Measurements from ENCODE around the gene ZNF622. TPM values are rescaled to one million over a fixed set of nuclear protein-coding genes. Genes with fewer than 3 reads are reported as not detected.

Gene ZNF622
- 17.9 and 22.3 TPM in 2 replicates for total RNA-seq (2013; cell fraction: nucleolus; rRNA removed)
- total RNA-seq (2014; rRNA removed) (37.9 and 39.7 TPM in 2 replicates), total RNA-seq (2014; rRNA removed; fragmentation: Illumina TruSeq; extraction: Trizol) (30.3 and 31.8 TPM in 2 replicates), total RNA-seq (2021) (39.2 and 40.0 TPM in 2 replicates), polyA plus RNA-seq (2011; rRNA removed) (21.7 and 24.1 TPM in 2 replicates), polyA plus RNA-seq (2014; fragmentation: Illumina TruSeq; extraction: Trizol) (19.6 and 22.2 TPM in 2 replicates), polyA plus RNA-seq (2014; fragmentation: Nextera tagmentation; extraction: Ambion mirVana) (10 to 100 TPM in 1 of 2 experiments, 1 to 10 TPM in 1; 9.0 to 18.1 TPM), polyA plus RNA-seq (2014; rRNA removed) (29.8 and 30.2 TPM in 2 replicates), polyA plus RNA-seq (2016; fragmentation: Nextera tagmentation; extraction: Ambion mirVana) (10 to 100 TPM; 57.2 to 60.3 TPM), polyA minus RNA-seq (2011; rRNA and poly(A)+ RNA removed) (12.5 and 13.5 TPM in 2 replicates), Bru-seq, nascent RNA (percentile 94 among the genes with signal in this experiment), BruChase-seq, experiment 1, labeled RNA remaining after a 6-hour chase (percentile 64 among the genes with signal in this experiment), BruChase-seq, experiment 2, labeled RNA remaining after a 2-hour chase (percentile 83 among the genes with signal in this experiment)
- 26.2 TPM for polyA plus RNA-seq (2011; ENCODE audit: low read depth)
- 16.8 and 18.3 TPM in 2 replicates for polyA plus RNA-seq (2011; cell fraction: cytosol; rRNA removed)
- polyA plus RNA-seq (2011; cell fraction: nucleus; rRNA removed) = 13.6 and 18.1 TPM in 2 replicates
- 29.6 and 35.5 TPM in 2 replicates for polyA plus RNA-seq (2012)
- 5.3 and 8.2 TPM in 2 replicates for polyA minus RNA-seq (2011; cell fraction: cytosol; rRNA and poly(A)+ RNA removed)
- polyA minus RNA-seq (2011; cell fraction: nucleus; rRNA and poly(A)+ RNA removed) = 15.1 and 26.8 TPM in 2 replicates
- long read RNA-seq, experiment 1, transcript ZNF622-201 (6 exons, 1,699 nt) = major isoform, 100 of 103 reads
- long read RNA-seq, experiment 1, partial matches to known transcripts = 0 of 103 reads
- long read RNA-seq, experiment 1, other reads (novel, unspliced or antisense) = 3 of 103 reads
- long read RNA-seq, experiment 2, transcript ZNF622-201 (6 exons, 1,699 nt) = major isoform, 342 of 354 reads
- long read RNA-seq, experiment 2, partial matches to known transcripts = 2 of 354 reads
- long read RNA-seq, experiment 2, other reads (novel, unspliced or antisense) = 10 of 354 reads

GRCh38 chr5:16465544-16466432 is at the start of gene ZNF622:
Gene ZNF622 (minus strand): TSS chr5:16465800. CDS start chr5:16465665, 135 bp downstream.
- Histone ChIP-seq H3K9me3 (replicated peaks; ENCODE audit: control insufficient read depth, insufficient read depth, low read length) (no peaks in the 10 kb centered on the region; the same call in 2 of the 3 replicates), H3K27me3 (replicated peaks in 1 of 2; ENCODE audit: control insufficient read depth in 2 of 2, insufficient read depth in 2 of 2, low read length in 1 of 2) (no peaks in the 10 kb centered on the region), H4K20me1 (ENCODE audit: control insufficient read depth, insufficient read depth) (no peaks in the 10 kb centered on the region; the same call in 1 of the 2 replicates), H2AFZ (ENCODE audit: control insufficient read depth, low read depth, low read length) (peak within 1 kb of the TSS; percentile 94), H3K9ac (ENCODE audit: control insufficient read depth, insufficient read depth, low read length) (peak within 1 kb of the TSS; percentile 85), H3K4me2 (ENCODE audit: control insufficient read depth, insufficient read depth) (peak within 1 kb of the TSS; percentile 96), H3K4me3 (peak within 1 kb of the TSS; percentile 95), H3K36me3 (ENCODE audit: control insufficient read depth in 2 of 2, insufficient read depth in 2 of 2, low read length in 1 of 2) (peaks cover 1 to 21% of the 10 kb centered on the region in 2 experiments), H3K4me1 (ENCODE audit: control insufficient read depth, insufficient read depth, low read length) (peaks cover 24% of the 10 kb centered on the region), H3K79me2 (ENCODE audit: control insufficient read depth, insufficient read depth, low read length) (peaks cover 69% of the 10 kb centered on the region), H3K27ac (ENCODE audit: control insufficient read depth, insufficient read depth) (peak within 1 kb of the TSS; percentile 94)
- ChIA-PET CTCF (interaction anchor here (1.4 to 6.0 kb wide), 3 partner anchors 8 to 12 kb away, joined by 3 to 48 read pairs (median 15); no protein-coding TSS in a partner anchor), RAD21 (ENCODE audit: unreplicated experiment) (no interaction called here), SMC1A (ENCODE audit: uncharacterized antibody, unreplicated experiment) (no interaction called here), POLR2A (no interaction called here)
- DNase-seq (ENCODE audit: low read depth, low spot score) (peak; percentile 68), ATAC-seq (peak; percentile 87), FAIRE-seq (peak; percentile 81)
- BruUV-seq (replicated peaks) = TSS peak; percentile 76
- in situ Hi-C loops (cut with MboI) = loop anchor here (25.0 kb wide), 1 partner anchor 1753 kb away; no protein-coding TSS in a partner anchor
- intact Hi-C loops (cut with micrococcal nuclease; ENCODE audit: unreplicated experiment) = loop anchor here (5.0 kb wide), 1 partner anchor 398 kb away; no protein-coding TSS in a partner anchor
- 1% methylated on average over 69 of the region's 75 CpGs for WGBS (ENCODE audit: insufficient coverage, insufficient replicate concordance, low lambda C conversion rate, missing lambda C conversion rate)
- TF ChIP-seq LARP7 (IDR thresholded peaks at IDR 0.05) (peak; percentile 14), RELA (IDR thresholded peaks at IDR 0.05; ENCODE audit: borderline replicate concordance, partially characterized antibody) (peak; percentile 78), BCLAF1 (IDR thresholded peaks at IDR 0.05) (no peak), EED (IDR thresholded peaks at IDR 0.05; ENCODE audit: low read depth) (no peak), MYB (IDR thresholded peaks at IDR 0.05; ENCODE audit: borderline replicate concordance, low read depth, low read length) (no peak), NFXL1 (IDR thresholded peaks at IDR 0.05; ENCODE audit: borderline replicate concordance) (no peak), CHD1 (IDR thresholded peaks at IDR 0.05; ENCODE audit: low read depth, low read length) (no peak), DPF2 (IDR thresholded peaks at IDR 0.05) (peak; percentile 58; the same call in 1 of the 2 replicates), GATAD2B (conservative IDR thresholded peaks at IDR 0.05; ENCODE audit: low read depth) (peak; percentile 81; the same call in 1 of the 2 replicates), CEBPB (IDR thresholded peaks at IDR 0.05; ENCODE audit: borderline replicate concordance in 1 of 2, low read depth in 2 of 2, low read length in 2 of 2) (no peak), NFIC (IDR thresholded peaks at IDR 0.05; ENCODE audit: low read depth, low read length) (no peak), ATF3 (IDR thresholded peaks at IDR 0.05; ENCODE audit: borderline replicate concordance, extremely low read depth, low read depth, low read length) (no peak), ASH2L (IDR thresholded peaks at IDR 0.05; ENCODE audit: borderline replicate concordance, low read depth) (no peak), CBX3 (IDR thresholded peaks at IDR 0.05; ENCODE audit: borderline replicate concordance, low read depth) (no peak), CHD4 (IDR thresholded peaks at IDR 0.05) (no peak), BMI1 (IDR thresholded peaks at IDR 0.05; ENCODE audit: borderline replicate concordance) (no peak)

Data from GM12878 (cell line).